Fibroblast of skin of scalp (primary cell): ENCODE data around the gene PSG11.
"Not testable (repeated sequence)": the region's sequence is repeated elsewhere in the genome, so short reads cannot be mapped to it uniquely, and the experiment has no call there.

Experiments used
- DNase-seq: peaks from one replicate; pipeline ENCODE4 v3.0.0-alpha.2; 2013

PSG11 gene

DNA sequence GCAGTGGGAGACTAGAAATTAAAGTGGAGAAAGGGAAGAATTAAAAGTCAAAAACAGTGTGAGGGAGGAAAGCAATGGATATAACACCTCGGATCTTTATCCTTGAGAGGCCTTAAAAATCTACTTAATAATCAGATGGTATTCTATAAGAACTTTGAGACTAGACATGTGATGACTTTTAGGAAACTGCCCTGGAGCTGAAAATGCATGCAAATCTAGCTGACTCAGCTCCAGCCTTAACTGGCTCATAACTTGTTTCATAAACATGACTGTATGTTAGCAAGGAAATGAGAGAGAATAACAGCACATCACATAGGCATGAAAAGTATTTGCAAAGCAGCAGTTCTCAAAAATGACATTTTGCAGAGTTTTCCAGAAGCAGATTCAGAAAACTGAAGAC is 38.1 kb downstream of the PSG11 start:
- not testable (repeated sequence) for DNase-seq

DNA sequence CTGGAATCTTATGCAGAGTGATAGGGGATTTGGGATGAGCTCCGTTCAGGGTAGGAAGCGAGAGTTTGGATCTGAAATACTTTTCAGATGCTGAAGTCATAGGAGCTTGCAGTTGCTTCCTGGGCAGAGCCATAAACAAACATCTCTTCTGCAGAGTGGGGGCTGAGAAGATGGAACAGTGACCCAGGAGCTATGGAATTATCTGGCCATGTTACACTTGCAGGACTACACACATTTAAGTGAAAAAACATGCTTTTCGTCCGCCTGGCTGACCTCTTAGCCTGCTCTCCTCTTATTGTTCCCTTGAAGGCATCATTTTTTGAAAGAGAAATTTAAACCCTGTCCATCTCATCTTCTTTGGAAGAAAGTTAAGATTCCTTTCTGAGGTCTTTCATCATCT is 40.7 kb downstream of the PSG11 start:
- DNase-seq, result peak; percentile 1

DNA sequence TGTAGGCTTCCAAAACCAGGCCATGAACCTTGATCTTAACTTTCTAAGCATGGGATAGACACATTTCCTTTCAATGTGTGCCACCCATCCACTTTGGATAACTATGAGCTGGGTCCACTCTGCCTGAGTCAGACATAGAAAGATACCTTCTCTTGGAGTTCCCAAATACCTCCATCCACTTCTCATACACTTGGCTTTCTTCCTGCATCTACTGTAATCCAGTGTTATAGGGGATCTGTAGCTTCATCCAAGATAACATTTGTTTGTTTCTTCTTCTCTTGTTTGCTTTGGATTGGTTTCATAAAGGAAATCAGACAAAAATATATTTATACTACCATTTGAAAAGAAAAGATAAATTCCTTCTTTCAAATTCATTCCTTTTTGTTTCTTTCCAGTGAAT is 44.2 kb downstream of the PSG11 start:
- DNase-seq, result not testable (repeated sequence)

DNA sequence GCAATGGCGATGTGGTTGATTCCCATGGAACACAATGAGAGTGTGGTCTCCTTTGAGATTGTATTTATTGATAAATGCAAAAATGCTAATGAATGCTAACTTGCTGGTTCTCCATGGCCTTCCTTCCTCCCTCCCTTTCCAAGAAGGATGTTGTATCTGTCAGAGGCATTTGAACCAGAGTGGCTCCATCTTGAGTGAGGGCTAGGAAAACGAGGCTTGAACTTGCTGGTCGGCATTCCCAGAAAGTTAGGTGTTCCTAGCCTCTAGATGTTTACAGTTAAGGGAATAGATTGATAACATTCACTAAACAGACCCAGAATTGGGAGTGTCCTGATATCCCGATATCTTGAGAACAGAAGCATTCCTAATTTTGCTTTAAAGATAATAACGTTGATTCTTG is 54.8 kb downstream of the PSG11 start:
- DNase-seq, result not testable (repeated sequence)

DNA sequence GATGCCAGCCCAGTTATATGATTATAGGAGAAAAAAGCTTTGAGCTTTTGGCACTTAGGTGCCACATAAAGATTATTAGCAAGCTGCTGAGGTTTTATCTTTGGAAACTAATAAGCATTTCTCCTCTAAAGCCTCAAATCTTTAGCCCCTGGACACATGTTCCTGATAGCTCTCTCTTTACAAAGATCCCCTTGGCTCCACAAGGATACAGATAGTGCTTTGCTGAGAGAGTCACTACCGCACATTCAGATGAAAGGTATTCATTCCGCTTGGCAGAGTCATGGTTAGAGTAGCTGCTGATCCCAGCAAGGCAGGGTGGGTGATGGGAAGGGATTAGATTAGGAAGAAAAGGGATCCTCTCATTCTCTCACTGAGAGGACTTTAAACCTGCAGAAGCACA is 61.1 kb downstream of the PSG11 start:
- peak; percentile 62 for DNase-seq

DNA sequence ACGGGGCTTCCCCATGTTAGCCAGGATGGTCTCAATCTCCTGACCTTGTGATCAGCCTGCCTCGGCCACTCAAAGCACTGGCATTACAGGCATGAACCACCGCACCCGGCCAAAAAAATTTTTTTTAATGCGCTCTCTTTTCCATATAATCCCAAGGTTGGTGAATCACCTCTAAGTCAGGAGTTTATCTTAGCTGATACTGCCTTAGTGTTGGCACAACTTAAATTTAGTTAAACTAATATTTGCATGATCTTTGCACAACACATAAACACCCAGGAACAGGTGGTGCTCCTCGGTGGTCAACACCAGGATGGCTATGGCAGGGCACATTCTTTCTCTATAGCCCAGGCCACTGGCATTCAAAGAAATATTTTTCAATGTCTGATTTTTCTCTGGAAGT is 65.2 kb downstream of the PSG11 start:
- no peak for DNase-seq
